SK-N-SH (cell line): ENCODE results near the gene KIFAP3.

Experiments used
- CTCF ChIP-seq: fragments of 200-600 bp; sonication (generic); IDR thresholded peaks from 2 replicates; pipeline ENCODE4 v1.6.1; 2017; ENCODE audit warnings: antibody characterized with exemption, mild to moderate bottlenecking, moderate library complexity
- FOXM1 ChIP-seq: IDR thresholded peaks from 2 replicates; pipeline ENCODE4 v1.4.0; 2012; ENCODE audit warnings: low read depth, mild to moderate bottlenecking
- MAX ChIP-seq: IDR thresholded peaks from 2 replicates; pipeline ENCODE4 v1.4.0; 2012; ENCODE audit warnings: low read depth
- MXI1 ChIP-seq: IDR thresholded peaks from 2 replicates; pipeline ENCODE4 v1.6.1; 2012; ENCODE audit warnings: mild to moderate bottlenecking, low read depth, low read length, improper control_type of control experiment
- PBX3 ChIP-seq: IDR thresholded peaks from 2 replicates; pipeline ENCODE4; 2012
- POLR2AphosphoS5 ChIP-seq: IDR thresholded peaks from 2 replicates; pipeline ENCODE4 v1.6.1; 2012; ENCODE audit warnings: low read depth, low read length
- RFX5 ChIP-seq: IDR thresholded peaks from 2 replicates; pipeline ENCODE4 v1.6.1; 2012; ENCODE audit warnings: mild to moderate bottlenecking, improper control_type of control experiment, low read length
- SIN3A ChIP-seq: IDR thresholded peaks from 2 replicates; pipeline ENCODE4 v1.6.1; 2012; ENCODE audit warnings: low read depth, mild to moderate bottlenecking, low read length, moderate library complexity, borderline replicate concordance
- SMC3 ChIP-seq: IDR thresholded peaks from 2 replicates; pipeline ENCODE4 v1.6.1; 2012; ENCODE audit warnings: low read depth, low read length, improper control_type of control experiment
- TEAD4 ChIP-seq: IDR thresholded peaks from 2 replicates; pipeline ENCODE4 v1.4.0; 2012; ENCODE audit warnings: mild to moderate bottlenecking, borderline replicate concordance; ENCODE audit not compliant: insufficient read depth
- ZBTB33 ChIP-seq: IDR thresholded peaks from 2 replicates; pipeline ENCODE4 v1.4.0; 2012; ENCODE audit warnings: low read depth, borderline replicate concordance

GRCh38 chr1:169999331-169999741, 75.2 kb downstream of the KIFAP3 start:
- TF ChIP-seq CTCF = no peak
- no peak for TF ChIP-seq RFX5
- TF ChIP-seq MAX = no peak
- no peak for TF ChIP-seq PBX3
- TF ChIP-seq SMC3 = no peak
- no peak for TF ChIP-seq POLR2AphosphoS5
- no peak for TF ChIP-seq FOXM1
- no peak for TF ChIP-seq TEAD4
- no peak for TF ChIP-seq ZBTB33
- no peak for TF ChIP-seq MXI1
- TF ChIP-seq SIN3A = no peak
